ENCODE measurements around the gene BCAS1. TPM values are rescaled to one million over a fixed set of nuclear protein-coding genes. Genes with fewer than 3 reads are reported as not detected.

Gene BCAS1
- total and polyA plus RNA-seq, 2 donors (not counting 3 experiments of a cell fraction or from before 2014, with no cell fraction given), result not detected

DNA sequence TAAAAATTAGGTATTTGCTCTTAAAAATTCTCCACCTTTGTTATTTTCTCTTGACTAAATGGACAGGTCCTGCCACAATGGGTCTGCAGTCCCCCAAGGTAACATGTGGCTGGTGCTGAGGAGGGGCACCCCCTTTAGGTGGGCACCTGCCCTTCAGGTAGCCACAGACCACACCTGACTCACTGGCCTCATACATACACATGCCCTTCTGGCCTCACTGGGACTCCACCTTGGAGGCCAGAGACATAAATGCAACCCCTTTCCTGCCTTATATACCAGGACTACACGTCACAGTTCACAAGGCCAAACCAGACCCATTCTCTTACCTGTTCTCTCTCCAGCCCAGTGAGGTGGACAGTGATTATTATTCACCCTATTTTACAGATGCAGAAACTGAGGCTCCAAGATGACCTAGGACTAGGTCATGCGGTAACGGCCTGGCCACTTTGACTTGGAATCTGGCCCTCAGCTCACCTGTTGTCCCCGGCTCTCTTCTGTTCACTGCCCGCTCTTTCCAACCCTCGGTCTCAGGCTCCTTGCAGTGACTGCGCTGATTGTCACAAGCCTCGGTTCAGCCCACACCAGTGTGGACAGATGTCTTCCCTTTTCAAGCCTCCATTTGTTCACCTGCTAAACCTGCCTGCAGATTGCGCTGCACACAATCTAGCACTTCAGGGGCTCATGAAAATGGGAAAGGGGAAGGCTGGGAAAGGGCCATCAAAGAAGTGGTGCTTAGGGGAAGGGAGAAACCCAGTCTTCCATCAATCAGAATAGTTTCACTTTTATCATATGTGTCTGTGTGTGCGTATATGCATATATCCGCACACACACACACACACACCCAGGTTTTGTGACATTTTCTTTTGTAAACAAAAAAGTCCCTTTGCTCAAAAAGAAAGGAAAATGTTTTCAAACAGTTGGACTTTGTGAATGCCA is 121.7 kb downstream of the BCAS1 start:
- peak overlapping the region; percentile 38 for H3K27ac ChIP-seq (ENCODE audit: insufficient read depth, low read depth, low read length)
- TF ChIP-seq POLR2AphosphoS5 (IDR thresholded peaks at IDR 0.05; ENCODE audit: insufficient read depth, low read depth, low read length) (no peak), MAX (IDR thresholded peaks at IDR 0.05; ENCODE audit: insufficient read depth, insufficient read length) (no peak), MYC (IDR thresholded peaks at IDR 0.05; ENCODE audit: low read depth, low read length) (no peak), POLR2A (IDR thresholded peaks at IDR 0.05; ENCODE audit: low read depth, low read length) (no peak), FOS (IDR thresholded peaks at IDR 0.05; ENCODE audit: borderline replicate concordance, insufficient read depth, low read length) (no peak), GATA2 (IDR thresholded peaks at IDR 0.05; ENCODE audit: insufficient read depth, insufficient read length, low read depth, low read length) (no peak), JUN (IDR thresholded peaks at IDR 0.05; ENCODE audit: borderline replicate concordance, insufficient read depth, insufficient read length, low read depth) (no peak)
- H3K27me3 ChIP-seq (ENCODE audit: control insufficient read depth in 2 of 2, insufficient read depth in 2 of 2, low read length in 2 of 2), result no peaks in the 10 kb centered on the region
- no peaks in the 10 kb centered on the region for H4K20me1 ChIP-seq (replicated peaks; ENCODE audit: control insufficient read depth, extremely low read depth, insufficient read depth, low read length)
- no peak overlapping the region for H3K9ac ChIP-seq (replicated peaks; ENCODE audit: extremely low read depth, insufficient read depth, low read length)
- dilution Hi-C loops (cut with MboI; ENCODE audit: extremely low pct_ligation_motif_present, low sequenced_read_pairs) (loop anchor here (25.0 kb wide), 1 partner anchor 361 kb away; the partner anchor contains the start of gene ZNF217), intact Hi-C loops (cut with micrococcal nuclease) (loop anchor here (5.0 to 10.0 kb wide), 2 partner anchors 534 to 1456 kb away; no protein-coding TSS in a partner anchor)
- POLR2A ChIA-PET, result no interaction called here
- FAIRE-seq, result no peak
- H2AFZ ChIP-seq (ENCODE audit: low read depth, low read length), result peak overlapping the region; percentile 21
- no peaks in the 10 kb centered on the region for H3K9me3 ChIP-seq (replicated peaks; ENCODE audit: control insufficient read depth, insufficient read depth, low read length)
- no peak overlapping the region for H3K4me3 ChIP-seq (replicated peaks in 1 of 3; ENCODE audit: insufficient read depth in 1 of 3, low read depth in 1 of 3, low read length in 3 of 3)
- no peaks in the 10 kb centered on the region for H3K79me2 ChIP-seq (ENCODE audit: control insufficient read depth, insufficient read depth, low read length)
- H3K4me2 ChIP-seq (ENCODE audit: insufficient read depth, low read length), result no peak overlapping the region
- H3K36me3 ChIP-seq (ENCODE audit: control insufficient read depth in 2 of 2, extremely low read depth in 1 of 2, insufficient read depth in 2 of 2, low read length in 2 of 2), result no peaks in the 10 kb centered on the region
- H3K9me1 ChIP-seq (replicated peaks; ENCODE audit: control insufficient read depth, extremely low read depth, insufficient read depth, low read length), result no peaks in the 10 kb centered on the region
- peaks cover 14% of the 10 kb centered on the region for H3K4me1 ChIP-seq (ENCODE audit: control insufficient read depth, extremely low read depth, insufficient read depth, low read length)
- no TSS peak for BruUV-seq (replicated peaks)
- CTCF ChIA-PET, result interaction anchor here (1.0 to 1.7 kb wide), 4 partner anchors 9 to 1636 kb away, joined by 3 to 9 read pairs (median 4); no protein-coding TSS in a partner anchor
- DNase-seq (ENCODE audit: low read depth, low spot score), result no peak
